ENCODE measurements around the gene VAMP2.

GRCh38 chr17:8176998-8177731 is 14.4 kb upstream of the VAMP2 start:
- TF ChIP-seq, protein P1, sequence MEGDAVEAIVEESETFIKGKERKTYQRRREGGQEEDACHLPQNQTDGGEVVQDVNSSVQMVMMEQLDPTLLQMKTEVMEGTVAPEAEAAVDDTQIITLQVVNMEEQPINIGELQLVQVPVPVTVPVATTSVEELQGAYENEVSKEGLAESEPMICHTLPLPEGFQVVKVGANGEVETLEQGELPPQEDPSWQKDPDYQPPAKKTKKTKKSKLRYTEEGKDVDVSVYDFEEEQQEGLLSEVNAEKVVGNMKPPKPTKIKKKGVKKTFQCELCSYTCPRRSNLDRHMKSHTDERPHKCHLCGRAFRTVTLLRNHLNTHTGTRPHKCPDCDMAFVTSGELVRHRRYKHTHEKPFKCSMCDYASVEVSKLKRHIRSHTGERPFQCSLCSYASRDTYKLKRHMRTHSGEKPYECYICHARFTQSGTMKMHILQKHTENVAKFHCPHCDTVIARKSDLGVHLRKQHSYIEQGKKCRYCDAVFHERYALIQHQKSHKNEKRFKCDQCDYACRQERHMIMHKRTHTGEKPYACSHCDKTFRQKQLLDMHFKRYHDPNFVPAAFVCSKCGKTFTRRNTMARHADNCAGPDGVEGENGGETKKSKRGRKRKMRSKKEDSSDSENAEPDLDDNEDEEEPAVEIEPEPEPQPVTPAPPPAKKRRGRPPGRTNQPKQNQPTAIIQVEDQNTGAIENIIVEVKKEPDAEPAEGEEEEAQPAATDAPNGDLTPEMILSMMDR (IDR thresholded peaks at IDR 0.05; ENCODE audit: insufficient read depth, low read depth, low read length), result no peak
- no peak for TF ChIP-seq EZH2 (IDR thresholded peaks at IDR 0.05; ENCODE audit: insufficient read depth, low read length)
